COLO668 (cell line): ENCODE results near the gene QDPR.

ENCODE experiments used
- DNase-seq: peaks from one replicate; lab custom pipeline; 2025; ENCODE audit not compliant: unreplicated experiment; lab: John Stamatoyannopoulos, UW

QDPR gene

DNA sequence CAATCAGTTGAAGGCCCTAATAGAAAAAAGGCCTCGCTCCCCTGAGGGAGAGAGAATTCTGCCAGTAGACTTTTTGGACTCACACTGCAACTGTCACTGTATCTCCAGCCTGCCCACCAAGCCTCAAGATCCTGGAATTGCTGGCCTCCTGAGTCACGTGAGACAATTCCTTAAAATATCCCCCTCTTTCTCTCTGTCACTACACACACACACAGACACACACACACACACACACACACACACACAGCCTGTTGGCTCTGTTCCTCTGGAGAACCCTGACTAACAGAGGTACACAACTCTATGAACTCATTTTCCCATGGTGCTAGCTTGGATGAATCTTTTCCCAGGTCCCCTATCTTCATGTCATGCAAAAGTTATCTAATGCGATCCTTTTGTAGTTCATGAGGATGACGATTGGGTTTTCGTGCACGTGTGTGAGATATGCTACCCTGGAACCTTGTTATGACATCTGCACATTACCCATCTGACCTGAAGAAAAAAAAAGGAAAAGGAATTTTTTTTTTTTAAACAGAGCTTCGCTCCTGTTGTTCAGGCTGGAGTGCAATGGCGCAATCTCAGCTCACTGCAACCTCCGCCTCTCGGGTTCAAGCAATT is 16.8 kb upstream of the QDPR start:
- DNase-seq = no peak

DNA sequence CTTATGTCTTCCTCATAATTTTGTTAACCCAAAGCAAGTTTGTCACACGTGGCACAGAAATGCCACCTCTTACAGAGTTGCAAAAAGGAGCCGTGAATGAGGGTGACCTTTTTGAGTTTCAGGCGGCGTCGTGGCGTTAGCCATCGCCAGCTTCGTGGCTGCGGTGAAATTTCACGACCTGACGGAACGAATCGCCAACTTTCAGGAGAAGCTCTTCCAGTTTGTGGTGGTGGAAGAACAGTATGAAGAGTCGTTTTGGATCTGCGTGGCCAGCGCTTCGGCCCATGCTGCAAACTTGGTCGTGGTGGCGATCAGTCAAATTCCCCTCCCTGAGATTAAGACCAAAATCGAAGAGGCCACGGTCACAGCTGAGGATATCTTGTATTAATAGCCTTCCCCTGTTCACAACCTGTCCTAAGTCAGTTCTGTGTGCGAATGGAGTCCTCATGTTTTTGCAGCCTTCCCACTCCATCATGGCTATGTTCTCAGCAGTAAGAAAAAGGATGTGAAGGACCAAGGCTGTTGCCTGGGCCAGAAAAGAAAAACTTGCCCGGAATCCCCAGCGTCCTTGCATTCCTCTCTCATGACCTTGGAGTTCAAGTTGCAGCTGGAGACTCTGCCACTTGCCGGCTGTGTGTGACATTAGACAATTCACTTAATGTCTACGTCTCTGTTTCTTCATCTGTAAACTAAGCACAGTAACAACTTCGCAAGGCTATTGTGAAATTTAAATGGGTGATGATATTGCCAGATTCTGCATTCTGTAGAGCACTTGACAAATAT is 15.0 kb upstream of the QDPR start:
- DNase-seq = no peak

DNA sequence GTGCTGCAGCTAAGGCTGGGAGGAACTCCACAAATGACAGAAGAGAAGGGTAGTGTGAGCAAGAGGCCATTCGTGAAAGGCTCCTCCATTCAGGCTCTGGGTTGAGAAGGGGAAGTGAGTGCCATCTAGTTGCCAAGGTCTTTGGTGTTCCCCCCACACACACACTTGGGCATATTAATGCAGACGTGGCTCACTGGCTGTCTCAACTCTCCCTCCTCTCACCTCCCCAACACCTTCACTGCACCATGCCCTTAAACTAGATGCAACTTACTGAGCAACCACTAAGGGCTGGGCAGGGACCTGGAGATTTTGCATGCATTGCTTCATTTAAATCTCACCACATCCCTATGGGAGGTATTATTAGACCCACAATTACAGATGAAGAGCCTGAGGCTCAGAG is 11.8 kb upstream of the QDPR start:
- no peak for DNase-seq

DNA sequence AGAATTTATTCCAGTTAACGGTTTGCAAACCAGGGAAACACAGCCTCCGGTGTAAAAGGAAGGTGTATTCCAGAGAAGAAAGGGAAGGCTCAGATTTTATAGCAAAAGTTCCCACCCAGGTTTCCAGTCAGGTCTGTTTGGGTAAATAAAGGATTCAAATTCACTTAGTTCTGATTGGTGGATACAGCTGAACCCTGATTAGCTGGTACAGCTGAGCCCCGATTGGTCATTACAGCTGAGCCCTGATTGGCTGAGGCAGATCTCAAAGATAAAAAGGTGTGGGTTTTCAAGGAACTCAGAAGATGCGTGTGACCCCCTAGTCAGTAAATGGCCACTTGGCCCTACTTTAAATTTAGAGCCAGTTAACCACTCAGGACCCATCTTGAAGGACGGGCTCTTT is 9.7 kb upstream of the QDPR start:
- DNase-seq = no peak

DNA sequence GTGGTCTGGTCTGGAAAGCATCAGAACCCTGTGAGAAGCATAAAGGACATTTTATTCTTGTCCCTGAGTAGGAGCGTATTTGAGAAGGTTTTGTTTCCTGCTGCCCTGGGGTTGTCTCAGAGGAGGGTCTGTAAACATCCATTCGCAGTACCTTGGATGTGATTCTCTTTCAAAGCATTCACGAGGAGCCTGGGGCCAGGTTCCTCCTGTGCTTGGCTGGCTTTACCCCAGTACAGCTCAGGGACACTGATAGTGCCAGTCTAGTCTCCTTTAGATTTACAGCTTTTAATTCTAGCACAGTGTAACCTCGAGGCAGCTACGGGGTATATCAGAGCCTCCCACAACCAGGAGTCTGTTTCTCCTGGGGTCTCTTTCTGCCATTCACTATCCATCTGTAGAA is 5.8 kb upstream of the QDPR start:
- DNase-seq = no peak

DNA sequence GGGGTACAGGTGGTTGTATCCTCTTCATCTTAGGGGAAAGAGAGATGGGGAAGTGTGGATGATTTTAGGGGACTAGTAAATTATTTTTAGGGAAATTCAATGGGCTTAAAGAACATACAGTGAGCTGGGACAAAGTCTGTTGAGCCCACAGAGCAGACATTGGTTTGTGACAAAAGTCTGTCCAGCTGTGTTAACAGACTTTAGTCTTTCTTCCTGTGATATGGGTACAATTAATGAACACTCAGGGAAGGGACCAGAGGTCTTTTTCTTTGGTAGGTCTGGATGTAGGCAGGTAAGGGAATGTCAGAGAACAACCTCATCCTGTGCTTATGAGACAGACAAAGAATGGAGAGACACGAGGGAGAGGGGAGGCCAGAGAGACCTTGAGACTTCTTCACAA is 5.1 kb upstream of the QDPR start:
- DNase-seq = no peak

DNA sequence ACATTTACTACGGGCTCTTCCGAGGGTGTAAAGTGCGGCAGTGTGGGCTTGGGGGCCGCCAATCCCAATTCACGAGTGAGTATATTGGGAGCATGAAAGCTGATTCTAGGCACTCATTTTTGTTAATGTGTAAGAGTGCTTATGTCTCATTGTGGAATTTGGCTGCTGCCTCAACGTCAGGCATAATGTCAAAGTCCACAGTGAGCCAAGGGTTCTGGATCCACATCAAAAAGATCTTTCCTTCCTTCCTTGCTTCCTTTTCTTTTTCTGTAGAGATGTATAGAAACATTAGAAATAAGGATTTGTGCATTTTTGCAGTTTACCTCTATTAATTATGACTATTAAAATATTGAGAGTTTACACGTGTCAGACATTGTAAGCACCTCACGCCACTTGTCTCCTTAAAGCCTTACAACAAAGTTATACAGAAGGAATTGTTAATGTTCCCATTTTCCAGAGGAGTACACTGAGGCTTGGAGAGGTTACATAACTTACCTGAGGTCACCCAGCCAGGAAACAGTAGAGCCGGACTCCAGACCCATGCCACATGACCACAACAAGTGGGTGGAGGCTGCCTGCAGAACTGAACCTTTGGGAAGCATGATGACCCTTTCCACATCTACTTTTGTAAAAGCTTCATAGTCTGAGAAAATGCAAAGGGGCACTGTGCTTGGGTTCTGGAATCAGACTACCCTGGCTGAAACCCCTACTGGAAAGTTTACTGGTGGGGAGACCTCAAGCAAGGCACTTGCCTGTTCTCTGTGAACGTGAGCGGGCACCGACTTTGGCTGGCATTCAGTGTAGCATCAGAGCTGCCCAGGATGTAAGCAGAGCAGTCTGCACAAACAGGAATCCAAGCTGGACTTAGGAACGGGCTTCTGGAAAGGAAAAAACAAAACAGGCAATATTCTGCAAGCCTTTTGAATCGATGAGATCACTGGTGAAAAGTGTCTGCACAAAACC is 3.8 kb upstream of the QDPR start:
- no peak for DNase-seq

DNA sequence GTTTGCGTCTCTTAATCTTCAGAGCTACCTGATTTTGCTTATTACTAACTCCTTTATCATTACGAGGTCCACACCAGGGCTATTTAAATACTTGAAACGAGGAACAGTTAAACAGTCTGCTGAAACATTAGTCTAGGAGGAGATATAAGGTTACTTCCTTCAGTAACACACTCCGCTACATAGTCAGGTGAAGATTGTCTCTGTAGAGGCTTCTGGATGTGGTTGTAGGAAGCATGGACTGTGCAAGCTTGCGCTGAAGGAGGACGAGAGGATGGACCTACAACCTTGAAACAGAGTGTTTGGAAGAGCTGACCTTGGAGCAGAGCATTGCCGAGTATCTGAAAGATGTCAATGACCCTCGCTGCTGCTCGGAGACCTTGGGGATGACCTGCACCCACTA is 3.0 kb upstream of the QDPR start, which contains the start of gene CLRN2:
TSS of gene CLRN2 (plus strand) at position 301 of the 400 bp plus-strand sequence. CDS start 102 bp downstream, outside the sequence.
- no peak for DNase-seq

DNA sequence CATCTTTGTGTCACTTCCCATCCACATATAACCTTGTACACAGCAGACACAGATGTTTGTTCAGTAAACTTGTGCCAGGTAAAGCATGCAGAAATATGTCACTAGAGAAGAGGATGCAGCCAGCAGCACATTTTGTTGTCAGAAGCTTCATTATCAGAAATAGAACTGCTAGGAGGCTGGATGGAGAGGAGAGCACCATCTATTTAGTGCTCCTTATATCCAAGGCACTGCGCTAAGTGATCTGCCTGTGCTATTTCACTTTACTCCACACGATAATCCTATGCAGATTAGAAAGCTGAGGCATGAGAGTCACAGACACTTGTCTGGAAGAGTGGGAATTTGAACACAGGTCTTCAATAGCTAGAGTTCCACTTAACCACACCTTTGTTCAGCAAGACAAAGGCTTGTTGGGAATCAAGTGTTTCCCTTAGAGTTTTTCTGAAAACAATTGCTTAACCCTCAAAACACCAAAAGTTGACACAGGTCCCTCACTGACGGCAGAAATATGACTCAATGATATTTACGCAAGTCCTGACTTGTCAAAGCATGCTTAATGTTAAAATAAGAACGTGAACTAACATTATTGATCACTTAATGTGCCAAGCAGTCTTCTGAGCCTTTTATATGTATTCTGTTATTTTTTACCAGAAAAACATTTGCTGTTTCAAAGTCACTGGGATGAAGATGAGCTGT is 1.2 kb upstream of the QDPR start:
- no peak for DNase-seq

DNA sequence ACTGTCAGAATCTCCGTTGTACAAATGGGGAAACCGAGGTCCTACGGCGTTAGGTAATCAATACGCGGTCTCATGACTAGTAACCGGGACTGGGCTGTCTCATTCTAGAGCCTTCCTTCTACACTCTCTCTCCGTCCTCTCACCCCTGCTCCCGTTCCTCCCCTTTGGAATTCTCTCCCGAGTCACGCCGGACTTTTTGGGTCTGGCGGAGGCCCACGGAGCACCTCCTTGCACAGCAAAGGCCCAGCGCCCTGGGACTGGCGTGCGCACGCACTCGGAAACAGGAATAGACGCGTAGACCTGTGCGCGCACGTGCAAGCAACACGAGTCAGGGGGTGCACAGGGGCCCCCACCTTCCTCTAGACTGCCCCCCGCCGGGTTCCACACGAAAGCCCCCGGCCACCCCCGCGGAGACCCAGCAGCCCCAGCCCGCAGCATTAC is 361 bp downstream of the QDPR start:
- peak; percentile 66 for DNase-seq

DNA sequence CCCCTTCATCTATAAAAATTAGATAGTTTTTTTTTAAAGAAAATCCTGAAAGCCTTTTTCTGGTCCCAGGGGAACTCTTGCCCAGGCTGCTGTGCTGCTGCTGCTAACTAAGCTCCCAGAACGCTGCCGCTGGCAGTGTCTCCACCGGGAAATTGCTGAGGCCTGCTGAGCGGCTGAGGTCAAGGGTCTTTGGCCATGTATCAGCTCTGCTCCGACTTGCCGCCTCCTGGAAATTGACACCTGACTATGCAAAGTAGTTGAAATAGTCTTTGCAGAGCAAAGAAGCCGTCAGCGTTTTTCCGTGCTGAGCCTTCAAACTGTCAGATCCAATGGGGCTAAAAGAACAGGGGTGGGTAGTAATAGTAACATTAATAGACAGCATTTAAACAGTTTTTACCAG is 839 bp downstream of the QDPR start:
- peak; percentile 20 for DNase-seq

DNA sequence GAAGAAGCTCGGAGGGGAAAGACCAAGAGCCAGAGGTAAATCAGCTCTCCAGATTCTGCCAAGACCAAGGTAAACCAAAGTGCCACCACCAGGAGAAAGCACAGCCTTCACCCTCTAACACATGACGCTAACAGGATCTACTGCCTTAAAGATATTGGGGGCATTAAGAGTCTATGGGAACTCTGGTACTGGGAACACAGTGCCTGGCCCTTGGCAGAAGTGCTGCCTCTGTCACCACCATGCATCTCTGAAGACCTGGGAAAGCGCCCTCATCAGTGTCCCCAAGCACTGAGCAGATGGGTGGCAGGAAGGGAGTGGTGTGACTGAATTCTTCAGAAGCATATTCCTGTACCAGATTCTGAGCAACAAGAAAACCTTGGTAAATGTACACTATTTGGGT is 1.3 kb downstream of the QDPR start:
- DNase-seq = no peak

DNA sequence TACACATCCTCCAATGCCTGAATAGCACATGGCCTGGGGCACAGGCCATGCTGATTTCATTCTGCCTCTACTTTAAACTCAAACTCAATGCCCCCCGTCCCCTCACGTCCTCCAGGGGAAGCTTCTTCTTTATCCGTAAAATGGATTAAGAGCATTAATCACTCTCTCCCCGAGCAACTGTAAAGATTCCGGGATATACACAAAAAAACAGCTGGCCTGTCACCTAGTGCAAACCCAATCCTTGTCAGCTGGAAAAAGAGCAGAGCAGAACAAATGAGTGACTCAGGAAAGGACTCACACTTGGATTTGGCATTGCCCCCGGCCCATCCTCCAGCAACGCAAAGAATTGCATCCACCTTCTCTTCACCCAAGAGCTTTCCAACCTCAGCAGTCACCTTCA is 7.8 kb downstream of the QDPR start:
- no peak for DNase-seq

DNA sequence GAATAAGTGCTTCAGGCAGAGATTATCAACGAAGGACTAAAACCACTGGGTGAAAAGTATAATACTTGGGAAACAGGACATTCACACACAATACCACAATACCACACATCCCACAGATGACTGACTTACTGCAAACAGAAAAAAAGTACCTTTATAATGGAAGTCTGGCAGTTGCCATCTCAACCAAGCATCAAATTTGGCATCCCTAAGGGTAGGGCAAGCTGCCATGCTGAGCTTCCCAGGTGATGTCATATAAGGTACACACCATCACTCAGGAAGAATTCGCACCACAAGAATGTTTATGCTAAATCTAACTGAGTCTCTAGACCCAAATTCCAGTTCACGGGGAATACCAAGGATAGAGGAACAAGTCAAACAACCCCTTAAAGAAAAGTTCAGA is 9.1 kb downstream of the QDPR start:
- no peak for DNase-seq

DNA sequence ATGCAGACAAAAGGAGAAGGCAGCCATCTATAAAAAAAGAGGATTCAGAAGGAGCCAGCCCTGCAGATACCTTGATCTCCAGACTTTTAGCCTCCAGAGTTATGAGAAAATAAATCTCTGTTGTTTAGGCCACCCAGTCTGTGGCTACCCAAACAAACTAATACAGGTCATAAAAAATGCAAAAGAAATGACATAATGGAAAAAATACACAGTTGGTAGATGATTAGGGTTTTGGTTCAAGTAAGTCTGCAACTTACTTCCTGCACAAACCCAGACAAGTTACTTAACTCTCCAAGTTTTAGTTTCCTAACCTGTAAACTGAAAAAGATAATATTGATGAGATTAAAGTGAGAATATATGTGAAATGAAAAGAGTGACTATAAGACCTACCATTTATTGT is 11.3 kb downstream of the QDPR start:
- no peak for DNase-seq

DNA sequence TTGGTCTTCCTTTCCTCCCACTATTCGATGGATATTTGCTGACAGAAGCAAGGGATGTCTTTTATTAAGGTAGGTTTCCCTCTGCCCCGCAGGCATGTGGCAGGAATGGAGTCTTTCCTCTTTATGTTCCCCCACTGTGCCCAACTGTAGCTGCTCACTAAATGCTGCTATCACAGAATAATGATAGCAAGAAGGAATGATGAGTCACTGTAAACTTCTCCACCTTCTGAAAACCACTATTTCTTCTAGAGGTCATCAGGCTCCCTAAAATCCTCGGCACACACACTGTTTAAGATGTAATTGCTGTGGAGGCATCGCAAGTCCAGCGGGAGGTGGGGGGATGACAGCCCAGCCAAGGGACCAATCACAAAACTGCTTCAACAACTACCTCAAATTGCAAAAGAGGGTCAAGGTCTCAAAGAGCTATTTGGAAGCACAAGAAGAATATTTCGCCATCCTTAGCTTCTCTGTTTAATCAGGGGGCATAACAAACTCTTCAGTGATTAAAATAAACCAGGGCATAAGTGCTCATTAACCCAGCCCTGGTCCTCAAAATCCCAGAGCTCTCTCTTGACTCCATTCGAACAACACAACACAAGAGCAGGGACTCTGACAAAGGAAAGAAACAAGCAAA is 13.9 kb downstream of the QDPR start:
- no peak for DNase-seq

DNA sequence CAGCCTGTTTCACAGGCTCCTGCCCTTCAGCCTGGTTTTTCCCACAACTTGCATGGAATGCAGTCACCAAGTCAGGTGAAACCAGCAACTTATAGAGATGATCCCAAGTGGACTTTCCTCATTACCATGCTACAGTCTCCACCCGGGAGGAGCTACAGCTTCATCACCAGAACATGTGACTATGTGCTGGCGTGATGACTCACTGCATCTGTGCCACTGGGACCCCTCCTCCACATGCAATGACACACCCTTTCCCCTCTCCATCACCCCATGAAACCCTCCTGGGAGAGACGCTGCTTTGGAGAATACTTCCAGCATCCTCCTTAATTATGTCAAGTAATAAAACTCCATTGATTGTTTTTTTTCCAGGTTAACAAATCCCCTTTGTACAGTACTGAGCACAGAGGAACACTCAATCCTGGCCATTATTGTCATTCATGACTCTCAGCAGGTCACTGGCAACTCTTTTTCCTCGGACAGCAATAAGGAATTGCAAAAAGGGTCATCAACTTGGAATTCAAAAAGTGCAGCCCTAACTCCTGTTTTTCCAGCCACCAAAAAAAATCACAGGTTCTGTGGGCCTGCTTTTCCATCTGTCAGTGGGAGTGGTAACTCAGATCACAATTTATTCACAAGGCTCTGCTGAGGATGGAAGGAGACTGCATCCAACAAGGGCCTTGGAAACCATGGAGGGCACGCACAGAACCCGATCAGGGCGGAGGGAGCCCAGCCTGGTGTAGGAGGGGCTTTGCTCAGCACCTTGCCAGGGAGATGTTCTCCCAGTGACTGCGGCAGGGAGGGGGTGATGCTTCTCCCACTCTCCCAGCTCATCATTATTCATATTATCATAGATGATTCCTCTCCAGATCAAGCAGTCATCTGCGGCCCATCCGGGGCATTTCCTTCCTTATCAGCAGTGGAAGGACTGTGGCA is 17.4 kb downstream of the QDPR start:
- DNase-seq = no peak

DNA sequence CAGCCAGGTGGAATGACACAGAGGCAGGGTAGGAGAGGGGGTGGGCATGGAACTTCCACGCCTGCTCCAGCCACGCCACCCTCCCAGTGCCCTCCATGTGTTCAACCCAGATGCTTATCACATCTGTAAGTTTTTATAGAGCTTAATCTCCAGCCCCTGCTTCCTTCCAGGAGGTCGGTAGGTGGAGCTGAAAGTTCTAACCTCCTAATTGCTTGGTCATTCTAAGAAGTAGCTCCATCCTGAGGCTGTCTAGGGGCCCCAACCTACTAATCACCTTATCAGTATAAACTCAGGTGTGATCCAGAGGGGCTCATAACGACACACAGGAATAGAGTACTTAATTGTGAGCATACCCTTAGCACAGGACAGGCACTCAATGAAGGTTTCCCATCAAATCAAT is 18.3 kb downstream of the QDPR start:
- no peak for DNase-seq

DNA sequence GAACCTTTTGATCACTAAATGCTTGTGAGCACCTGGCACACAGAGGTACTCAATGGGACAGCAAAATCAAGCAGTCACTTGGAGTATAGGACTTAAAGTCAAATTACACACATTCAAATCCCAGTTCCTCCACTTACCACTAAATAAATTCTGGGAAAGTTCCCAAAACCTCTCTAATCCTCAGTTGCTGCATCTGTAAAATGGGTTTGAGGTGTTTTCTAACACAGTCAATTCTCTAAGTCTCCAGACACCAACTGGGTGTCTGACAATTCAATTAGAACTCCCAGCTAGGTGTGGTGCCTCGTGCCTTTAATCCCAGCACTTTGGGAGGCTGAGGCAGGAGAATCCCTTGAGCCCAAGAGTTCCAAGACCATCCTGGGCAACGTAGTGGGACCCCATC is 19.0 kb downstream of the QDPR start:
- DNase-seq = no peak
